PC-9 (cell line): ENCODE measurements around the gene MDH2. TPM values are rescaled to one million over a fixed set of nuclear protein-coding genes. Genes with fewer than 3 reads are reported as not detected.

ENCODE experiments used
- BruUV-seq: library from RNA; stranded (reverse); fragments of 400-500 nt; replicated peaks from 2 replicates; lab custom pipeline; 2021; lab: Mats Ljungman, UMichigan
- CTCF ChIA-PET: fragments of 300-600 bp; sonication (Branson Sonifier 250); formaldehyde crosslinking; loops from one replicate; lab custom pipeline; 2022; ENCODE audit warnings: antibody characterized with exemption; lab: Charles Lee
- POLR2A ChIA-PET: fragments of 300-600 bp; sonication (Branson Sonifier 250); formaldehyde crosslinking; loops from one replicate; lab custom pipeline; 2022; ENCODE audit warnings: antibody characterized with exemption; ENCODE audit not compliant: unreplicated experiment; lab: Charles Lee
- DNase-seq, 2 experiments: peaks; one replicate each; pipeline versions ENCODE4 v3.0.0 to v3.0.0-alpha.2; 2015 to 2022; ENCODE audit warnings: mixed read lengths in 1 of 2
- H2AFZ ChIP-seq: fragments of 200-600 bp; sonication (generic); 2 replicates; pipeline ENCODE4 v1.8.1; 2017; ENCODE audit warnings: antibody characterized with exemption
- H3F3A ChIP-seq: fragments of 200-600 bp; sonication (generic); 2 replicates; pipeline ENCODE4 v1.8.1; 2017; ENCODE audit warnings: antibody characterized with exemption, mild to moderate bottlenecking, low read depth; ENCODE audit not compliant: insufficient read depth
- H3K27ac ChIP-seq: fragments of 200-600 bp; sonication (generic); 2 replicates; pipeline ENCODE4 v1.6.1; 2016; ENCODE audit warnings: mixed run types
- H3K27me3 ChIP-seq: fragments of 200-600 bp; sonication (generic); 2 replicates; pipeline ENCODE4 v1.6.1; 2016; ENCODE audit warnings: low read depth, mixed run types; ENCODE audit not compliant: insufficient read depth
- H3K36me3 ChIP-seq: fragments of 200-600 bp; sonication (generic); 2 replicates; pipeline ENCODE4 v1.6.1; 2016; ENCODE audit warnings: low read depth, mixed run types
- H3K4me1 ChIP-seq: fragments of 200-600 bp; sonication (generic); replicated peaks from 2 replicates; pipeline ENCODE4 v1.6.1; 2016; ENCODE audit warnings: mixed run types; ENCODE audit not compliant: insufficient read depth
- H3K4me2 ChIP-seq: fragments of 200-600 bp; sonication (generic); 2 replicates; pipeline ENCODE4 v1.6.1; 2017; ENCODE audit warnings: mixed run types
- H3K4me3 ChIP-seq: fragments of 200-600 bp; sonication (generic); 2 replicates; pipeline ENCODE4 v1.6.1; 2016; ENCODE audit warnings: mixed run types
- H3K79me2 ChIP-seq: fragments of 200-600 bp; sonication (generic); 2 replicates; pipeline ENCODE4 v1.6.1; 2017; ENCODE audit warnings: low read depth, mixed run types
- H3K9me2 ChIP-seq: fragments of 200-600 bp; sonication (generic); 2 replicates; pipeline ENCODE4 v1.8.1; 2017; ENCODE audit warnings: mild to moderate bottlenecking; ENCODE audit not compliant: insufficient read depth
- H3K9me3 ChIP-seq: fragments of 200-600 bp; sonication (generic); 2 replicates; pipeline ENCODE4 v1.8.1; 2016; ENCODE audit warnings: low read depth; ENCODE audit not compliant: insufficient read depth
- H4K20me1 ChIP-seq: fragments of 200-600 bp; sonication (generic); 2 replicates; pipeline ENCODE4 v1.8.1; 2017; ENCODE audit not compliant: insufficient read depth
- EZH2 ChIP-seq: fragments of 200-600 bp; sonication (generic); IDR thresholded peaks from 2 replicates; pipeline ENCODE4 v1.8.0; 2017; ENCODE audit warnings: antibody characterized with exemption, low read depth
- intact Hi-C: fragments of 100-400 bp; cut with micrococcal nuclease; formaldehyde crosslinking; loops from one replicate; pipeline ENCODE4 v1.10.0; 2022; ENCODE audit not compliant: unreplicated experiment
- total RNA-seq: library from RNA; stranded (reverse); gene quantifications from 2 replicates; pipeline ENCODE4 v1.2.3, GENCODE V29; 2021
- TF ChIP-seq, protein P1 (sequence below): fragments of 200-600 bp; sonication (generic); conservative IDR thresholded peaks from 2 replicates; pipeline ENCODE4 v1.6.1; 2017; ENCODE audit warnings: mixed run types, antibody characterized with exemption, mild to moderate bottlenecking, moderate library complexity

Gene MDH2
- total RNA-seq, 1 experiment from 2014 or later: 328 TPM

GRCh38 chr7:76064208-76064970 lies 16.5 kb downstream of the MDH2 start:
- Histone ChIP-seq H3K4me1 (peaks cover 6% of the 10 kb centered on the region), H3K4me3 (no peak overlapping the region), H2AFZ (no peak overlapping the region), H3K27me3 (no peaks in the 10 kb centered on the region), H3K9me2 (no peaks in the 10 kb centered on the region), H3K9me3 (no peaks in the 10 kb centered on the region), H3K4me2 (no peak overlapping the region), H3K36me3 (0 out of 2 replicates have a peak, but pooled peaks cover 5% of the 10 kb centered on the region), H4K20me1 (no peaks in the 10 kb centered on the region), H3K27ac (no peak overlapping the region), H3F3A (peaks cover 24% of the 10 kb centered on the region), H3K79me2 (no peaks in the 10 kb centered on the region)
- POLR2A ChIA-PET: no interaction called here
- CTCF ChIA-PET: no interaction called here
- no TSS peak for BruUV-seq
- intact Hi-C loops: no loop called here
- DNase-seq: no peak
- TF ChIP-seq, protein P1, sequence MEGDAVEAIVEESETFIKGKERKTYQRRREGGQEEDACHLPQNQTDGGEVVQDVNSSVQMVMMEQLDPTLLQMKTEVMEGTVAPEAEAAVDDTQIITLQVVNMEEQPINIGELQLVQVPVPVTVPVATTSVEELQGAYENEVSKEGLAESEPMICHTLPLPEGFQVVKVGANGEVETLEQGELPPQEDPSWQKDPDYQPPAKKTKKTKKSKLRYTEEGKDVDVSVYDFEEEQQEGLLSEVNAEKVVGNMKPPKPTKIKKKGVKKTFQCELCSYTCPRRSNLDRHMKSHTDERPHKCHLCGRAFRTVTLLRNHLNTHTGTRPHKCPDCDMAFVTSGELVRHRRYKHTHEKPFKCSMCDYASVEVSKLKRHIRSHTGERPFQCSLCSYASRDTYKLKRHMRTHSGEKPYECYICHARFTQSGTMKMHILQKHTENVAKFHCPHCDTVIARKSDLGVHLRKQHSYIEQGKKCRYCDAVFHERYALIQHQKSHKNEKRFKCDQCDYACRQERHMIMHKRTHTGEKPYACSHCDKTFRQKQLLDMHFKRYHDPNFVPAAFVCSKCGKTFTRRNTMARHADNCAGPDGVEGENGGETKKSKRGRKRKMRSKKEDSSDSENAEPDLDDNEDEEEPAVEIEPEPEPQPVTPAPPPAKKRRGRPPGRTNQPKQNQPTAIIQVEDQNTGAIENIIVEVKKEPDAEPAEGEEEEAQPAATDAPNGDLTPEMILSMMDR: no peak
- TF ChIP-seq EZH2: no peak

DNA sequence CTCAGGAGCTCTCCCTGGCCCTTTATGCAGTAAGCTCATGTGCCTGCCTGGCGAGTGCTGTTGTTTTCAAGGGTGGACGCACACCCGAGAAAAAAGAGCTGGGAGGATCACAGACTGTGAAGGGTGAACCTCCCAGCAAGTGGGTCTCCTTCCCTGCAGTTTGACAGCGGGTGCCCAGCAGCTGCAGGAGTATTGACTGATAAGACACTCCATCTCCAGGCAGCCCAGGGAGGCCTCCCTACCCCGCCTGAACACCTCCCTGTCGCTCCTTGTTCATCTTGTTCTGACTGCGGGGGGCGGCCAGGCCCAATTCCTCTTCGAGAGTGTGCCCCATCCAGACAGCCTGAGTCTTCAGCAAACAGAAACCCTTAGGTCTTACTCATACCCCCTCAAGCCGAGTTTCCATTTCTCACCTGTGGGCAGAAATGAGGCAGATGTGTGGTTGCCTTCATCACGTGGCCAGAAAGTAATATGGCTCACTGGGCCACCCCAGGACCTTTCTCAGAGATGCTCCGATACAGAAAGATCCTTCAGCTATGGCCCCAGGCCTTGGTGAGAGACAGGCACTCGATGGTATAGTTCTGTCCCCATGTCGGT lies 17.2 kb downstream of the MDH2 start:
- TF ChIP-seq, protein P1: no peak
- no TSS peak for BruUV-seq
- no peak for DNase-seq
- Histone ChIP-seq H3K79me2 (no peaks in the 10 kb centered on the region), H2AFZ (no peak overlapping the region), H3K4me2 (no peak overlapping the region), H3F3A (peaks cover 24% of the 10 kb centered on the region), H3K9me3 (no peaks in the 10 kb centered on the region), H3K9me2 (no peaks in the 10 kb centered on the region), H3K4me3 (no peak overlapping the region), H3K36me3 (0 out of 2 replicates have a peak, but pooled peaks cover 5% of the 10 kb centered on the region), H3K4me1 (peaks cover 11% of the 10 kb centered on the region), H3K27ac (no peak overlapping the region), H4K20me1 (no peaks in the 10 kb centered on the region), H3K27me3 (no peaks in the 10 kb centered on the region)
- POLR2A ChIA-PET: no interaction called here
- intact Hi-C loops: no loop called here
- CTCF ChIA-PET: no interaction called here

- Histone ChIP-seq H3K4me1 (peaks cover 11% of the 10 kb centered on the region), H3K27me3 (no peaks in the 10 kb centered on the region), H2AFZ (no peak overlapping the region), H3K79me2 (no peaks in the 10 kb centered on the region), H3K4me2 (no peak overlapping the region), H3K4me3 (no peak overlapping the region), H3K27ac (no peak overlapping the region), H3K36me3 (0 out of 2 replicates have a peak, but pooled peaks cover 5% of the 10 kb centered on the region), H4K20me1 (no peaks in the 10 kb centered on the region), H3K9me3 (no peaks in the 10 kb centered on the region), H3F3A (peaks cover 20% of the 10 kb centered on the region), H3K9me2 (no peaks in the 10 kb centered on the region)
- intact Hi-C loops: no loop called here
- CTCF ChIA-PET: interaction anchor here (0.6 kb wide), 1 partner anchor 226 kb away, joined by 3 read pairs; no protein-coding TSS in a partner anchor
- no peak for DNase-seq
- BruUV-seq: no TSS peak
- POLR2A ChIA-PET: interaction anchor here (0.7 kb wide), 1 partner anchor 232 kb away, joined by 4 read pairs; no protein-coding TSS in a partner anchor
- TF ChIP-seq, protein P1: no peak
These were observed 19.0 kb downstream of the MDH2 start for GRCh38 chr7:76066716-76067503.
